ENCODE data around the gene XYLT1.

GRCh38 chr16:17233318-17234002, 237.3 kb downstream of the XYLT1 start:
- TF ChIP-seq CTCF (IDR thresholded peaks at IDR 0.05) (no peak), POLR2A (IDR thresholded peaks at IDR 0.05) (no peak)

Measured in esophagus squamous epithelium (tissue), 4 donors.